ENCODE data around the gene GPR39.

DNA sequence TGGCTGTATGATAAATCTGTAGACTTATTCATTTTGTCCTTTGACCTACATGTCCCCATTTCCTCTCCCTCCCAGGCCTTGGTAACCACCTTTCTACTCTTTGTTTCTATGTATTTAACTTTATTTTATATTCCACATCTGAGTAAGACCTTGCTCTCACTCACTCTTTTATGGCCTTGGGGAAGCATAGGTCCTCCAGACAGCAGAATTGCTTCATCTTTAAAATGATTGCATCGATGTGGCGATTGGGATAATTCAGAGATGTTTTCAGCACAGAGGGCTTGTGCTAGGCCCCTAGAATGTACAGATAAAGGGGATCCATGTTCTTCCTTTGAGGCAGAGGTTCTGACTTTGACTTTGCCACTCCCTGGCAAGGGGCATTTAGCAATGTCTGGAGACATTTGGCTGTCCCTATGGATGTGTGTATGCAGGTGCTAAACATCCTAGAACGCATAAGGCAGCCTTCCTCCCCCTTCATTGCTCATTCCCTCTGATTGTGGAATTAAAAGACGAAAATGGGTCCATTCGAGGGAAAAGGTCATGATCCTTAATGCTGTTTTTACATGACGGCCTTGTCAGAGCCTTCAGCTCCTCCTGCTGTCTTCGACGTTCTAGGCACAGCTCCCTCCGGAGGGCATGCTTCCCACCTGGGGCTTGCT, 1.2 kb upstream of the GPR39 start:
- TF ChIP-seq, protein P1, sequence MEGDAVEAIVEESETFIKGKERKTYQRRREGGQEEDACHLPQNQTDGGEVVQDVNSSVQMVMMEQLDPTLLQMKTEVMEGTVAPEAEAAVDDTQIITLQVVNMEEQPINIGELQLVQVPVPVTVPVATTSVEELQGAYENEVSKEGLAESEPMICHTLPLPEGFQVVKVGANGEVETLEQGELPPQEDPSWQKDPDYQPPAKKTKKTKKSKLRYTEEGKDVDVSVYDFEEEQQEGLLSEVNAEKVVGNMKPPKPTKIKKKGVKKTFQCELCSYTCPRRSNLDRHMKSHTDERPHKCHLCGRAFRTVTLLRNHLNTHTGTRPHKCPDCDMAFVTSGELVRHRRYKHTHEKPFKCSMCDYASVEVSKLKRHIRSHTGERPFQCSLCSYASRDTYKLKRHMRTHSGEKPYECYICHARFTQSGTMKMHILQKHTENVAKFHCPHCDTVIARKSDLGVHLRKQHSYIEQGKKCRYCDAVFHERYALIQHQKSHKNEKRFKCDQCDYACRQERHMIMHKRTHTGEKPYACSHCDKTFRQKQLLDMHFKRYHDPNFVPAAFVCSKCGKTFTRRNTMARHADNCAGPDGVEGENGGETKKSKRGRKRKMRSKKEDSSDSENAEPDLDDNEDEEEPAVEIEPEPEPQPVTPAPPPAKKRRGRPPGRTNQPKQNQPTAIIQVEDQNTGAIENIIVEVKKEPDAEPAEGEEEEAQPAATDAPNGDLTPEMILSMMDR (conservative IDR thresholded peaks at IDR 0.05): no peak
- no peak for TF ChIP-seq EZH2 (IDR thresholded peaks at IDR 0.05; ENCODE audit: low read depth)
